MM.1S (cell line): ENCODE data around the gene USP31.

Experiments
- EZH2 ChIP-seq: fragments of 300-600 bp; sonication (generic); optimal IDR thresholded peaks from 2 replicates; pipeline ENCODE3; 2017; ENCODE audit warnings: low read depth, mild to moderate bottlenecking, antibody characterized with exemption, low read length, mixed read lengths
- EZH2phosphoT487 ChIP-seq: fragments of 300-600 bp; sonication (generic); IDR thresholded peaks from 2 replicates; pipeline ENCODE4 v1.6.1; 2018; ENCODE audit warnings: antibody characterized with exemption, low read length
- TF ChIP-seq, protein P1 (sequence below): fragments of 300-600 bp; sonication (generic); IDR thresholded peaks from 2 replicates; pipeline ENCODE4 v1.5.1; 2016; ENCODE audit warnings: antibody characterized with exemption, low read length, mixed read lengths

DNA sequence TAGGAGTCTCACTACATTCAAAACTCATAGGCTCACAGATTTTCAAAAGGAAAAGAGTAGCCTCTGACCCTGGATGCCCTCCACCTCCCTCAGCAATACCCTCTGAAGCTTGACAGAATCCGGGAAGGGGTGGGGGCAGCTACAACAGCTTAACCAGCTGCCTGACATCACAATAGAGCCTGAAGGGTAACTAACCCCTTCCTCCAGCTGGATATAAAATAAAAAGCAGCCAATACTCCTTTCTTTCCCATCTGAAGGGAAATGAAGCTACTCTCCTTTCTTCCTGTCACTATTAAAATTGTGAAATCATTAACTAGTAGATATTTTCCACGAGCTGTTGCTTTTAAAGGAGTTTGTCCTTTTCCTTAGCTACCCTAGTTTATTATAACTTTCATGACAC lies 24.0 kb downstream of the USP31 start:
- TF ChIP-seq, protein P1, sequence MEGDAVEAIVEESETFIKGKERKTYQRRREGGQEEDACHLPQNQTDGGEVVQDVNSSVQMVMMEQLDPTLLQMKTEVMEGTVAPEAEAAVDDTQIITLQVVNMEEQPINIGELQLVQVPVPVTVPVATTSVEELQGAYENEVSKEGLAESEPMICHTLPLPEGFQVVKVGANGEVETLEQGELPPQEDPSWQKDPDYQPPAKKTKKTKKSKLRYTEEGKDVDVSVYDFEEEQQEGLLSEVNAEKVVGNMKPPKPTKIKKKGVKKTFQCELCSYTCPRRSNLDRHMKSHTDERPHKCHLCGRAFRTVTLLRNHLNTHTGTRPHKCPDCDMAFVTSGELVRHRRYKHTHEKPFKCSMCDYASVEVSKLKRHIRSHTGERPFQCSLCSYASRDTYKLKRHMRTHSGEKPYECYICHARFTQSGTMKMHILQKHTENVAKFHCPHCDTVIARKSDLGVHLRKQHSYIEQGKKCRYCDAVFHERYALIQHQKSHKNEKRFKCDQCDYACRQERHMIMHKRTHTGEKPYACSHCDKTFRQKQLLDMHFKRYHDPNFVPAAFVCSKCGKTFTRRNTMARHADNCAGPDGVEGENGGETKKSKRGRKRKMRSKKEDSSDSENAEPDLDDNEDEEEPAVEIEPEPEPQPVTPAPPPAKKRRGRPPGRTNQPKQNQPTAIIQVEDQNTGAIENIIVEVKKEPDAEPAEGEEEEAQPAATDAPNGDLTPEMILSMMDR: no peak
- TF ChIP-seq EZH2: no peak
- TF ChIP-seq EZH2phosphoT487: no peak
